ENCODE measurements around the gene NLN.

- TF ChIP-seq CTCF (IDR thresholded peaks at IDR 0.05; ENCODE audit: low read length), result no peak
- no peak for TF ChIP-seq EZH2phosphoT487 (IDR thresholded peaks at IDR 0.05; ENCODE audit: low read length)
- no peak for TF ChIP-seq EZH2 (optimal IDR thresholded peaks at IDR 0.05; ENCODE audit: low read depth, low read length)
Measured at GRCh38 chr5:65769539-65769938, 47.5 kb downstream of the NLN start.
